ENCODE measurements around the gene GPR55. TPM values are rescaled to one million over a fixed set of nuclear protein-coding genes. Genes with fewer than 3 reads are reported as not detected.

Gene GPR55
- total RNA-seq, 1 experiment from 2014 or later = not detected

DNA sequence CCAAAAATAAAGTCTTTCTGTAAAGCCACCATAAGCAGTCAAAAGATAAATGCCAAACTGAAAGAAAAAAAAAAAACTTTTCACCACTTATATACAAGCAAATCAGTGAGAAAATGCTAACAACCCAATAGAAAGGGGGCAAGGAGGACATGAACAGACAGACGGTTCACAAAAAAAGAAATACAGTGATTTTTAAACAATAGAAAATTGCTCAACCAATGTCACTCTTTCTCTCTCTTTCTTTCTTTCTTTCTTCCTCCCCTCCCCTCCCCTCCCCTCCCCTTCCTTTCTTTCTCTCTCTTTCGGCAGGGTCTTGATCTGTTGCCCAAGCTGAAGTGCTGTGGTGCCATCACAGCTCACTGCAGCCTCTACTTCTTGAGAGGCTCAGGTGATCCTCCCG, 42.1 kb upstream of the GPR55 start:
- Histone ChIP-seq H3K79me2 (ENCODE audit: insufficient read depth, low read length) (no peaks in the 10 kb centered on the region), H2AFZ (ENCODE audit: low read depth, low read length, poor library complexity, severe bottlenecking) (no peak overlapping the region), H3K4me3 (replicated peaks in 1 of 2; ENCODE audit: low read depth in 1 of 2, low read length in 2 of 2) (no peak overlapping the region), H3K9me3 (ENCODE audit: control insufficient read depth in 1 of 2, insufficient read depth in 1 of 2, low read depth in 1 of 2, low read length in 2 of 2) (no peaks in the 10 kb centered on the region), H3K4me2 (ENCODE audit: low read length) (no peak overlapping the region), H3K27me3 (ENCODE audit: insufficient read depth, low read length) (no peaks in the 10 kb centered on the region), H3K27ac (ENCODE audit: low read depth, low read length) (no peak overlapping the region), H4K20me1 (ENCODE audit: insufficient read depth) (no peaks in the 10 kb centered on the region), H3K9me2 (ENCODE audit: insufficient read depth) (no peaks in the 10 kb centered on the region), H3K4me1 (ENCODE audit: control insufficient read depth in 1 of 2, insufficient read depth in 2 of 2, low read length in 2 of 2) (no peaks in the 10 kb centered on the region), H3K36me3 (ENCODE audit: control insufficient read depth in 1 of 2, insufficient read depth in 2 of 2, low read length in 2 of 2) (no peaks in the 10 kb centered on the region), H3K9ac (ENCODE audit: low read length) (no peak overlapping the region)
- ATAC-seq (no peak), DNase-seq (ENCODE audit: low read depth, low spot score) (no peak)
- BruUV-seq (replicated peaks) = no TSS peak
- intact Hi-C loops (cut with micrococcal nuclease) = no loop called here
- ChIA-PET RAD21 (ENCODE audit: low non-redundant PET in 1 of 2, low total read pairs in 2 of 2, uncharacterized antibody in 2 of 2, unreplicated experiment in 2 of 2) (no interaction called here), CTCF (no interaction called here), POLR2A (no interaction called here)
- no peak for TF ChIP-seq SIN3A (IDR thresholded peaks at IDR 0.05; ENCODE audit: low read depth)
- TF ChIP-seq, protein P1, sequence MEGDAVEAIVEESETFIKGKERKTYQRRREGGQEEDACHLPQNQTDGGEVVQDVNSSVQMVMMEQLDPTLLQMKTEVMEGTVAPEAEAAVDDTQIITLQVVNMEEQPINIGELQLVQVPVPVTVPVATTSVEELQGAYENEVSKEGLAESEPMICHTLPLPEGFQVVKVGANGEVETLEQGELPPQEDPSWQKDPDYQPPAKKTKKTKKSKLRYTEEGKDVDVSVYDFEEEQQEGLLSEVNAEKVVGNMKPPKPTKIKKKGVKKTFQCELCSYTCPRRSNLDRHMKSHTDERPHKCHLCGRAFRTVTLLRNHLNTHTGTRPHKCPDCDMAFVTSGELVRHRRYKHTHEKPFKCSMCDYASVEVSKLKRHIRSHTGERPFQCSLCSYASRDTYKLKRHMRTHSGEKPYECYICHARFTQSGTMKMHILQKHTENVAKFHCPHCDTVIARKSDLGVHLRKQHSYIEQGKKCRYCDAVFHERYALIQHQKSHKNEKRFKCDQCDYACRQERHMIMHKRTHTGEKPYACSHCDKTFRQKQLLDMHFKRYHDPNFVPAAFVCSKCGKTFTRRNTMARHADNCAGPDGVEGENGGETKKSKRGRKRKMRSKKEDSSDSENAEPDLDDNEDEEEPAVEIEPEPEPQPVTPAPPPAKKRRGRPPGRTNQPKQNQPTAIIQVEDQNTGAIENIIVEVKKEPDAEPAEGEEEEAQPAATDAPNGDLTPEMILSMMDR (IDR thresholded peaks at IDR 0.05 in 2 of 3, conservative IDR thresholded peaks at IDR 0.05 in 1 of 3; ENCODE audit: borderline replicate concordance in 1 of 3, insufficient read depth in 1 of 3, low read depth in 2 of 3, low read length in 2 of 3) = no peak
- TF ChIP-seq, protein P2, sequence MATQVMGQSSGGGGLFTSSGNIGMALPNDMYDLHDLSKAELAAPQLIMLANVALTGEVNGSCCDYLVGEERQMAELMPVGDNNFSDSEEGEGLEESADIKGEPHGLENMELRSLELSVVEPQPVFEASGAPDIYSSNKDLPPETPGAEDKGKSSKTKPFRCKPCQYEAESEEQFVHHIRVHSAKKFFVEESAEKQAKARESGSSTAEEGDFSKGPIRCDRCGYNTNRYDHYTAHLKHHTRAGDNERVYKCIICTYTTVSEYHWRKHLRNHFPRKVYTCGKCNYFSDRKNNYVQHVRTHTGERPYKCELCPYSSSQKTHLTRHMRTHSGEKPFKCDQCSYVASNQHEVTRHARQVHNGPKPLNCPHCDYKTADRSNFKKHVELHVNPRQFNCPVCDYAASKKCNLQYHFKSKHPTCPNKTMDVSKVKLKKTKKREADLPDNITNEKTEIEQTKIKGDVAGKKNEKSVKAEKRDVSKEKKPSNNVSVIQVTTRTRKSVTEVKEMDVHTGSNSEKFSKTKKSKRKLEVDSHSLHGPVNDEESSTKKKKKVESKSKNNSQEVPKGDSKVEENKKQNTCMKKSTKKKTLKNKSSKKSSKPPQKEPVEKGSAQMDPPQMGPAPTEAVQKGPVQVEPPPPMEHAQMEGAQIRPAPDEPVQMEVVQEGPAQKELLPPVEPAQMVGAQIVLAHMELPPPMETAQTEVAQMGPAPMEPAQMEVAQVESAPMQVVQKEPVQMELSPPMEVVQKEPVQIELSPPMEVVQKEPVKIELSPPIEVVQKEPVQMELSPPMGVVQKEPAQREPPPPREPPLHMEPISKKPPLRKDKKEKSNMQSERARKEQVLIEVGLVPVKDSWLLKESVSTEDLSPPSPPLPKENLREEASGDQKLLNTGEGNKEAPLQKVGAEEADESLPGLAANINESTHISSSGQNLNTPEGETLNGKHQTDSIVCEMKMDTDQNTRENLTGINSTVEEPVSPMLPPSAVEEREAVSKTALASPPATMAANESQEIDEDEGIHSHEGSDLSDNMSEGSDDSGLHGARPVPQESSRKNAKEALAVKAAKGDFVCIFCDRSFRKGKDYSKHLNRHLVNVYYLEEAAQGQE (IDR thresholded peaks at IDR 0.05; ENCODE audit: low read depth) = no peak
- no peak for TF ChIP-seq RAD21 (IDR thresholded peaks at IDR 0.05; ENCODE audit: low read depth)

Data from HCT116 (cell line).